Astrocyte (in vitro differentiated cells and primary cell): ENCODE data around the gene GPC5. TPM values are rescaled to one million over a fixed set of nuclear protein-coding genes. Genes with fewer than 3 reads are reported as not detected.

Experiments used
- DNase-seq: peaks from one replicate; pipeline ENCODE4 v3.0.0-alpha.2; 2010; ENCODE audit warnings: low read depth
- FAIRE-seq: peaks from 2 replicates; lab custom pipeline; 2011; peaks lifted over from hg19 to GRCh38; lab: Jason Lieb, UNC
- H2AFZ ChIP-seq: 2 replicates; pipeline ENCODE4 v1.6.0; 2012; ENCODE audit warnings: low read depth, low read length, inconsistent platforms
- H3K27ac ChIP-seq: 2 replicates; pipeline ENCODE4 v1.5.1; 2011; ENCODE audit warnings: low read depth, low read length, inconsistent platforms
- H3K27me3 ChIP-seq: 2 replicates; pipeline ENCODE4 v1.6.0; 2011; ENCODE audit warnings: low read length, inconsistent platforms; ENCODE audit not compliant: insufficient read depth
- H3K36me3 ChIP-seq: 2 replicates; pipeline ENCODE4 v1.5.1; 2011; ENCODE audit warnings: low read length, inconsistent platforms; ENCODE audit not compliant: insufficient read depth
- H3K4me1 ChIP-seq: 2 replicates; pipeline ENCODE4 v1.5.1; 2011; ENCODE audit warnings: low read length, inconsistent platforms; ENCODE audit not compliant: insufficient read depth
- H3K4me2 ChIP-seq: 2 replicates; pipeline ENCODE4 v1.6.0; 2012; ENCODE audit warnings: low read length, inconsistent platforms
- H3K4me3 ChIP-seq: 2 replicates; pipeline ENCODE4 v1.5.1; 2011; ENCODE audit warnings: low read depth, mild to moderate bottlenecking, low read length, inconsistent platforms; ENCODE audit not compliant: insufficient read depth
- H3K79me2 ChIP-seq: 2 replicates; pipeline ENCODE4 v1.6.0; 2012; ENCODE audit warnings: mild to moderate bottlenecking, low read length, inconsistent platforms; ENCODE audit not compliant: insufficient read depth
- H3K9ac ChIP-seq: 2 replicates; pipeline ENCODE4 v1.6.0; 2012; ENCODE audit warnings: mild to moderate bottlenecking, low read length, inconsistent platforms
- H3K9me3 ChIP-seq: 2 replicates; pipeline ENCODE4 v1.5.1; 2012; ENCODE audit warnings: low read depth, mild to moderate bottlenecking, low read length, inconsistent platforms; ENCODE audit not compliant: insufficient read depth
- H4K20me1 ChIP-seq: 2 replicates; pipeline ENCODE4 v1.6.0; 2012; ENCODE audit warnings: low read length, inconsistent platforms; ENCODE audit not compliant: insufficient read depth
- H3K27ac Mint-ChIP-seq: one replicate; pipeline ENCODE4 v1.8.0; 2021; ENCODE audit warnings: mild to moderate bottlenecking, mixed read lengths; ENCODE audit not compliant: unreplicated experiment
- H3K27me3 Mint-ChIP-seq: one replicate; pipeline ENCODE4 v1.8.0; 2021; ENCODE audit warnings: low read depth, mixed read lengths; ENCODE audit not compliant: unreplicated experiment
- H3K36me3 Mint-ChIP-seq: one replicate; pipeline ENCODE4 v1.8.0; 2021; ENCODE audit warnings: low read depth, mixed read lengths; ENCODE audit not compliant: unreplicated experiment
- H3K4me1 Mint-ChIP-seq: one replicate; pipeline ENCODE4 v1.8.0; 2021; ENCODE audit warnings: low read depth, mixed read lengths; ENCODE audit not compliant: unreplicated experiment
- H3K4me3 Mint-ChIP-seq: one replicate; pipeline ENCODE4 v1.8.0; 2021; ENCODE audit warnings: mild to moderate bottlenecking, moderate library complexity, mixed read lengths; ENCODE audit not compliant: unreplicated experiment
- H3K9me3 Mint-ChIP-seq: one replicate; pipeline ENCODE4 v1.8.0; 2021; ENCODE audit warnings: mild to moderate bottlenecking, mixed read lengths; ENCODE audit not compliant: unreplicated experiment
- EZH2 ChIP-seq: IDR thresholded peaks from 2 replicates; pipeline ENCODE4 v1.6.1; 2012; ENCODE audit warnings: mild to moderate bottlenecking, low read length, inconsistent platforms; ENCODE audit not compliant: insufficient read depth
- total RNA-seq: library from RNA; stranded (reverse); gene quantifications from 2 replicates; pipeline ENCODE4 v1.2.1, GENCODE V29; 2021
- TF ChIP-seq, protein P1 (sequence below): IDR thresholded peaks from 2 replicates; pipeline ENCODE4 v1.5.1; 2011; ENCODE audit warnings: low read depth, mild to moderate bottlenecking, inconsistent platforms, low read length, moderate library complexity; ENCODE audit not compliant: insufficient read depth

GPC5 gene
- total RNA-seq, 1 donor from 2014 or later: 1.1 TPM

DNA sequence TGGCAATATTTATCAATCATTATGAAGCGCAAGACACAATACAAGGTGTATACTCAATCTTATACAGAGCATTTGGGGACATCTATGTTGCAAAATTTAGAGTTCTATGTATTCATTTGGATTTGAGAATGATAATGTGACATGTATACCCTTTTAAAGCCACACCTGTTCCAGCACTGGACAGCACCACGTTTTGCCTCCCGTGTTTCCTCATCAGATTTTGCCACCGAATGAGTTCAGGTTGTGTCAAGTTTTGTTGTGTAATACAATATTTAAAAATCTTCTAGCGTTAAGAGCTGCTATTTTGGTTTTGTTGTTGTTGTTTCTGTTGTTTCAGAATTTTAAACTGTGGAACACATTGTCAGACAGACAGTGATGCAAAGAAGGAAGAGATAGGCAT lies 1259.9 kb downstream of the GPC5 start:
- FAIRE-seq: no peak
- Histone ChIP-seq H3K4me3 (no peak overlapping the region), H4K20me1 (no peaks in the 10 kb centered on the region), H3K27me3 (no peaks in the 10 kb centered on the region), H3K9ac (no peak overlapping the region), H3K9me3 (no peaks in the 10 kb centered on the region), H3K4me2 (no peak overlapping the region), H3K27ac (no peak overlapping the region), H3K4me1 (no peaks in the 10 kb centered on the region), H3K36me3 (no peaks in the 10 kb centered on the region), H2AFZ (no peak overlapping the region), H3K79me2 (no peaks in the 10 kb centered on the region)
- Mint-ChIP-seq H3K4me3 (no peak overlapping the region), H3K4me1 (peaks cover 6% of the 10 kb centered on the region), H3K36me3 (no peaks in the 10 kb centered on the region), H3K9me3 (no peaks in the 10 kb centered on the region), H3K27me3 (no peaks in the 10 kb centered on the region), H3K27ac (no peak overlapping the region)
- no peak for DNase-seq
- TF ChIP-seq, protein P1, sequence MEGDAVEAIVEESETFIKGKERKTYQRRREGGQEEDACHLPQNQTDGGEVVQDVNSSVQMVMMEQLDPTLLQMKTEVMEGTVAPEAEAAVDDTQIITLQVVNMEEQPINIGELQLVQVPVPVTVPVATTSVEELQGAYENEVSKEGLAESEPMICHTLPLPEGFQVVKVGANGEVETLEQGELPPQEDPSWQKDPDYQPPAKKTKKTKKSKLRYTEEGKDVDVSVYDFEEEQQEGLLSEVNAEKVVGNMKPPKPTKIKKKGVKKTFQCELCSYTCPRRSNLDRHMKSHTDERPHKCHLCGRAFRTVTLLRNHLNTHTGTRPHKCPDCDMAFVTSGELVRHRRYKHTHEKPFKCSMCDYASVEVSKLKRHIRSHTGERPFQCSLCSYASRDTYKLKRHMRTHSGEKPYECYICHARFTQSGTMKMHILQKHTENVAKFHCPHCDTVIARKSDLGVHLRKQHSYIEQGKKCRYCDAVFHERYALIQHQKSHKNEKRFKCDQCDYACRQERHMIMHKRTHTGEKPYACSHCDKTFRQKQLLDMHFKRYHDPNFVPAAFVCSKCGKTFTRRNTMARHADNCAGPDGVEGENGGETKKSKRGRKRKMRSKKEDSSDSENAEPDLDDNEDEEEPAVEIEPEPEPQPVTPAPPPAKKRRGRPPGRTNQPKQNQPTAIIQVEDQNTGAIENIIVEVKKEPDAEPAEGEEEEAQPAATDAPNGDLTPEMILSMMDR: no peak
- TF ChIP-seq EZH2: no peak

DNA sequence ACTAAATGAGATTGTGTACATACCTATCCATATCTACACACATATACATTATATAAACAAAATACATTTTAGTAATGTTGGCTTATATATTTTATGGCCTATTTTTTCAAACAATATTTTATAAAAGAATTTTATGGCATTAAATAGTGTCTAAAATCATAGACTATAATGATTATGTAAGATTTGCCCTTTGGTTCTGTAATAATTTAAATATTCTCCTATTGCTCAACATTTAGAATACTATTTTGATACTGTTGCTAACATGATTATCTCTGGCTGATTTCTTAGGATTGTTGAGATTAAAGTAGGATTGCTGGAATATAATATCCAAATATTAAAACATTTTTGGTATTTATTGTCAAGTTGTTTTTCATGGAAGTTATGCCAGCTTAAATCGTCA lies 1263.0 kb downstream of the GPC5 start:
- TF ChIP-seq, protein P1: no peak
- TF ChIP-seq EZH2: no peak
- Mint-ChIP-seq H3K4me1 (peaks cover 10% of the 10 kb centered on the region), H3K36me3 (no peaks in the 10 kb centered on the region), H3K9me3 (no peaks in the 10 kb centered on the region), H3K27me3 (no peaks in the 10 kb centered on the region), H3K4me3 (no peak overlapping the region), H3K27ac (no peak overlapping the region)
- H3K4me3 ChIP-seq: no peak overlapping the region
- FAIRE-seq: no peak
- no peaks in the 10 kb centered on the region for H3K4me1 ChIP-seq
- H3K36me3 ChIP-seq: no peaks in the 10 kb centered on the region
- DNase-seq: no peak
- H3K9me3 ChIP-seq: no peaks in the 10 kb centered on the region
- H3K27ac ChIP-seq: no peak overlapping the region
- H3K9ac ChIP-seq: no peak overlapping the region
- no peaks in the 10 kb centered on the region for H3K27me3 ChIP-seq
- H2AFZ ChIP-seq: no peak overlapping the region
- no peak overlapping the region for H3K4me2 ChIP-seq
- no peaks in the 10 kb centered on the region for H3K79me2 ChIP-seq
- H4K20me1 ChIP-seq: no peaks in the 10 kb centered on the region

DNA sequence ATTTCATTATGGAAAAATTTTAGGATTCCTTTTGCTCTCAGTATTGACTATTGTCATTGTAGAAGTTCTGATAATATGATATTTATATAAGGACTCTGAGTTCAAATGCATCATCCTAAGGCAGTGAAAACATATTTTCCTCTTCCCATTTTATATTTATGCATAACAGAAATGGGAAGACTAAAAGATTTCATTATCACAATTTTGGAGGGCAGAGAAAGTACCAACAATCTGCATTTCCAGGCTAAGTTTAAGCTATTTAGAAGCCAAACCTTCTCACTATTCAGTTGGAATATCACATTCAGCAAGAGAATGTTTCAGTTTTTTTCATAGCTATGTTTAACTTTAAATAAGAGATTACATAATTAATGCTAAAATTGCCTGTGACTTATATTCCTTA lies 1269.7 kb downstream of the GPC5 start:
- H3K4me2 ChIP-seq: no peak overlapping the region
- no peak overlapping the region for H2AFZ ChIP-seq
- no peaks in the 10 kb centered on the region for H3K36me3 ChIP-seq
- no peak overlapping the region for H3K4me3 ChIP-seq
- H3K27me3 ChIP-seq: no peaks in the 10 kb centered on the region
- no peak for TF ChIP-seq EZH2
- TF ChIP-seq, protein P1: no peak
- Mint-ChIP-seq H3K4me1 (peaks cover 3% of the 10 kb centered on the region), H3K4me3 (no peak overlapping the region), H3K27ac (no peak overlapping the region), H3K9me3 (no peaks in the 10 kb centered on the region), H3K27me3 (no peaks in the 10 kb centered on the region), H3K36me3 (no peaks in the 10 kb centered on the region)
- FAIRE-seq: no peak
- no peak for DNase-seq
- no peaks in the 10 kb centered on the region for H3K79me2 ChIP-seq
- H3K9me3 ChIP-seq: no peaks in the 10 kb centered on the region
- no peak overlapping the region for H3K27ac ChIP-seq
- H3K9ac ChIP-seq: no peak overlapping the region
- H3K4me1 ChIP-seq: no peaks in the 10 kb centered on the region
- no peaks in the 10 kb centered on the region for H4K20me1 ChIP-seq
